ENCODE measurements around the gene FIBP.

The FIBP gene

GRCh38 chr11:65888163-65888814 is at the start of gene FIBP:
FIBP (minus strand) TSS chr11:65888471; CDS start chr11:65888418, 53 bp downstream.
- DNase-seq, result peak; percentile 91

- DNase-seq, result no peak
Measured at GRCh38 chr11:65937766-65938165, 49.5 kb upstream of the FIBP start.

- no peak for DNase-seq
Measured at GRCh38 chr11:65934014-65934413, 45.7 kb upstream of the FIBP start.

- DNase-seq, result no peak
Measured at GRCh38 chr11:65932558-65932919, 44.3 kb upstream of the FIBP start.

GRCh38 chr11:65931773-65932557 is 43.7 kb upstream of the FIBP start:
- no peak for DNase-seq

- DNase-seq, result no peak
Measured at GRCh38 chr11:65928667-65929066, 40.4 kb upstream of the FIBP start.

- peak; percentile 69 for DNase-seq
Measured at GRCh38 chr11:65927904-65928397, 39.7 kb upstream of the FIBP start.

GRCh38 chr11:65925397-65925796 is 37.1 kb upstream of the FIBP start:
- no peak for DNase-seq

- no peak for DNase-seq
Measured at GRCh38 chr11:65922565-65922964, 34.3 kb upstream of the FIBP start.

- no peak for DNase-seq
Measured at GRCh38 chr11:65921876-65922275, 33.6 kb upstream of the FIBP start.

- no peak for DNase-seq
Measured at GRCh38 chr11:65921033-65921555, 32.8 kb upstream of the FIBP start.

GRCh38 chr11:65920372-65920802 is 32.1 kb upstream of the FIBP start:
- DNase-seq, result no peak

- peak; percentile 32 for DNase-seq
Measured at GRCh38 chr11:65919573-65920371, 31.5 kb upstream of the FIBP start.

- DNase-seq, result peak; percentile 99
Measured at GRCh38 chr11:65919141-65919572, 30.9 kb upstream of the FIBP start, which contains the start of gene DRAP1. DRAP1 (plus strand) TSS chr11:65919426; CDS start chr11:65919502, 76 bp downstream.

GRCh38 chr11:65918211-65919140 is 30.2 kb upstream of the FIBP start, which contains the start of gene C11orf68:
C11orf68 (minus strand) TSS chr11:65919062; CDS start chr11:65919031, 31 bp downstream.
- DNase-seq, result no peak

GRCh38 chr11:65917434-65918210 is 29.4 kb upstream of the FIBP start:
- no peak for DNase-seq

GRCh38 chr11:65917077-65917433 is 28.8 kb upstream of the FIBP start:
- DNase-seq, result no peak

- DNase-seq, result no peak
Measured at GRCh38 chr11:65916391-65916790, 28.1 kb upstream of the FIBP start.

GRCh38 chr11:65915821-65916251 is 27.6 kb upstream of the FIBP start:
- no peak for DNase-seq

- DNase-seq, result no peak
Measured at GRCh38 chr11:65915101-65915820, 27.0 kb upstream of the FIBP start.
